H1 (cell line): ENCODE measurements around the gene CIITA. TPM values are rescaled to one million over a fixed set of nuclear protein-coding genes. Genes with fewer than 3 reads are reported as not detected.

Experiments
- CTCF ChIA-PET: fragments of 300-600 bp; sonication (Branson Sonifier 250); formaldehyde crosslinking; loops from one replicate; lab custom pipeline; 2021; ENCODE audit not compliant: partially characterized antibody; lab: Charles Lee
- POLR2A ChIA-PET: fragments of 300-600 bp; sonication (Branson Sonifier 250); formaldehyde crosslinking; loops from one replicate; lab custom pipeline; 2021; ENCODE audit warnings: inconsistent platforms; ENCODE audit not compliant: partially characterized antibody; lab: Charles Lee
- DNase-seq, 2 experiments: peaks; one replicate each; pipeline versions ENCODE4 v3.0.0 to v3.0.0-alpha.2; 2010 to 2022; ENCODE audit warnings: low spot score in 2 of 2, low read depth in 1 of 2, mixed read lengths in 1 of 2
- FAIRE-seq: peaks from 2 replicates; lab custom pipeline; 2011; peaks lifted over from hg19 to GRCh38; lab: Jason Lieb, UNC
- H2AFZ ChIP-seq: 2 replicates; pipeline ENCODE4 v1.8.1; 2012; ENCODE audit warnings: low read length, inconsistent platforms
- H2AK5ac ChIP-seq: 2 replicates; pipeline ENCODE4 v1.6.1; 2013; ENCODE audit warnings: low read depth, low read length
- H2BK120ac ChIP-seq: replicated peaks from 2 replicates; pipeline ENCODE3; 2013; ENCODE audit warnings: low read depth, low read length, inconsistent platforms
- H2BK12ac ChIP-seq: 2 replicates; pipeline ENCODE4 v1.6.1; 2013; ENCODE audit warnings: low read depth, low read length
- H2BK15ac ChIP-seq: 2 replicates; pipeline ENCODE4 v1.6.1; 2013; ENCODE audit warnings: low read length
- H2BK20ac ChIP-seq: 2 replicates; pipeline ENCODE4 v1.6.1; 2013; ENCODE audit warnings: low read length
- H2BK5ac ChIP-seq: 2 replicates; pipeline ENCODE4 v1.6.1; 2013; ENCODE audit warnings: low read depth, low read length
- H3K14ac ChIP-seq: 2 replicates; pipeline ENCODE4 v1.6.1; 2013; ENCODE audit warnings: inconsistent platforms; ENCODE audit not compliant: insufficient read length
- H3K18ac ChIP-seq: 2 replicates; pipeline ENCODE4 v1.6.1; 2013; ENCODE audit warnings: low read length; ENCODE audit errors: extremely low read depth
- H3K23ac ChIP-seq: 2 replicates; pipeline ENCODE4 v1.6.1; 2013; ENCODE audit warnings: inconsistent platforms; ENCODE audit not compliant: insufficient read length
- H3K23me2 ChIP-seq: 2 replicates; pipeline ENCODE4 v1.6.1; 2013; ENCODE audit warnings: low read depth, low read length
- H3K27ac ChIP-seq: 2 replicates; pipeline ENCODE4 v1.6.1; 2011; ENCODE audit warnings: low read depth, low read length, inconsistent platforms
- H3K27me3 ChIP-seq, 4 experiments: replicated peaks in 1 of 4; 1 replicate in 1 of 4; 2 replicates in 3 of 4; pipeline versions ENCODE4 v1.6.1 to v1.8.1; 2011 to 2013; ENCODE audit warnings: low read length in 3 of 4, mild to moderate bottlenecking in 3 of 4, inconsistent platforms in 2 of 4, mixed read lengths in 2 of 4, moderate library complexity in 1 of 4; ENCODE audit not compliant: control insufficient read depth in 3 of 4, insufficient read depth in 3 of 4; ENCODE audit errors: extremely low read depth in 1 of 4
- H3K36me3 ChIP-seq, 4 experiments: 2 replicates each; pipeline versions ENCODE4 v1.6.1 to v1.8.1; 2011 to 2013; ENCODE audit warnings: mild to moderate bottlenecking in 4 of 4, low read length in 3 of 4, moderate library complexity in 2 of 4, control low read depth in 1 of 4, inconsistent platforms in 1 of 4; ENCODE audit not compliant: insufficient read depth in 4 of 4, control insufficient read depth in 2 of 4
- H3K4ac ChIP-seq: replicated peaks from 2 replicates; pipeline ENCODE3; 2013; ENCODE audit warnings: low read length, low read depth, mixed read lengths, inconsistent platforms; ENCODE audit not compliant: insufficient read length
- H3K4me1 ChIP-seq, 4 experiments: replicated peaks in 1 of 4; 1 replicate in 1 of 4; 2 replicates in 3 of 4; pipeline versions ENCODE4 v1.6.1 to v1.8.1; 2011 to 2013; ENCODE audit warnings: low read length in 3 of 4, inconsistent platforms in 2 of 4, mixed read lengths in 1 of 4; ENCODE audit not compliant: insufficient read depth in 4 of 4, control insufficient read depth in 3 of 4
- H3K4me2 ChIP-seq, 2 experiments: 2 replicates each; pipeline versions ENCODE4 v1.6.1 to v1.8.1; 2011 to 2013; ENCODE audit warnings: low read depth in 2 of 2, low read length in 2 of 2, control low read depth in 1 of 2, inconsistent platforms in 1 of 2, mild to moderate bottlenecking in 1 of 2; ENCODE audit not compliant: insufficient read depth in 1 of 2
- H3K4me3 ChIP-seq, 4 experiments: fragments of 200-600, 300-600 bp in 1 of 4; sonication (generic), shearing (Covaris generic), sonication (Bioruptor Twin) in 1 of 4; 2 replicates each; pipeline versions ENCODE4 v1.5.1 to v1.8.1; 2011 to 2016; ENCODE audit warnings: low read length in 4 of 4, low read depth in 3 of 4, control low read depth in 2 of 4, inconsistent platforms in 2 of 4, mild to moderate bottlenecking in 2 of 4, mixed read lengths in 1 of 4, moderate library complexity in 1 of 4; ENCODE audit not compliant: insufficient read depth in 2 of 4; ENCODE audit errors: extremely low read depth in 1 of 4
- H3K56ac ChIP-seq: replicated peaks from 2 replicates; pipeline ENCODE3; 2013; ENCODE audit warnings: low read depth, mild to moderate bottlenecking, mixed read lengths, low read length, inconsistent platforms; ENCODE audit not compliant: insufficient read length
- H3K79me1 ChIP-seq: 2 replicates; pipeline ENCODE4 v1.6.1; 2013; ENCODE audit warnings: low read depth, low read length, control low read depth
- H3K79me2 ChIP-seq, 2 experiments: 2 replicates each; pipeline versions ENCODE4 v1.6.1 to v1.8.1; 2012 to 2013; ENCODE audit warnings: low read length in 2 of 2, mild to moderate bottlenecking in 2 of 2, inconsistent platforms in 1 of 2; ENCODE audit not compliant: insufficient read depth in 2 of 2, control insufficient read depth in 1 of 2
- H3K9ac ChIP-seq, 4 experiments: replicated peaks in 1 of 4; 1 replicate in 1 of 4; 2 replicates in 3 of 4; pipeline versions ENCODE4 v1.6.1 to v1.8.1; 2011 to 2013; ENCODE audit warnings: low read depth in 3 of 4, low read length in 3 of 4, control low read depth in 2 of 4, mild to moderate bottlenecking in 2 of 4, moderate library complexity in 2 of 4, inconsistent platforms in 1 of 4; ENCODE audit errors: extremely low read depth in 1 of 4
- H3K9me3 ChIP-seq, 2 experiments: 2 replicates each; pipeline versions ENCODE4 v1.6.1 to v1.8.1; 2012 to 2013; ENCODE audit warnings: mild to moderate bottlenecking in 2 of 2, moderate library complexity in 2 of 2, control low read depth in 1 of 2, inconsistent platforms in 1 of 2, low read depth in 1 of 2, low read length in 1 of 2, mixed read lengths in 1 of 2; ENCODE audit not compliant: insufficient read depth in 2 of 2
- H4K20me1 ChIP-seq, 2 experiments: replicated peaks in 1 of 2; 2 replicates each; pipeline versions ENCODE3 to v1.8.1; 2011 to 2013; ENCODE audit warnings: inconsistent platforms in 2 of 2, low read length in 2 of 2, mild to moderate bottlenecking in 1 of 2; ENCODE audit not compliant: insufficient read depth in 2 of 2, control insufficient read depth in 1 of 2
- H4K5ac ChIP-seq: 2 replicates; pipeline ENCODE4 v1.6.1; 2013; ENCODE audit warnings: low read length, low read depth, mixed read lengths, inconsistent platforms; ENCODE audit not compliant: insufficient read length
- H4K8ac ChIP-seq: 2 replicates; pipeline ENCODE4 v1.8.0; 2013; ENCODE audit warnings: mild to moderate bottlenecking, moderate library complexity, low read length, inconsistent platforms; ENCODE audit not compliant: insufficient read depth; ENCODE audit errors: extremely low read depth
- H4K91ac ChIP-seq: replicated peaks from 2 replicates; pipeline ENCODE3; 2013; ENCODE audit warnings: low read length, mixed read lengths, inconsistent platforms; ENCODE audit not compliant: insufficient read length
- ASH2L ChIP-seq: fragments of 200-600, 300-600 bp; sonication (generic); IDR thresholded peaks from one replicate; pipeline ENCODE4 v1.7.1; 2017; ENCODE audit warnings: low read length
- EGR1 ChIP-seq: IDR thresholded peaks from 2 replicates; pipeline ENCODE4 v1.6.1; 2011; ENCODE audit warnings: low read depth, low read length, borderline replicate concordance
- EP300 ChIP-seq, 2 experiments: IDR thresholded peaks; 1 replicate in 1 of 2; 2 replicates in 1 of 2; pipeline ENCODE4 v1.6.1; 2011 to 2012; ENCODE audit warnings: low read depth in 2 of 2, low read length in 2 of 2, mild to moderate bottlenecking in 2 of 2, borderline replicate concordance in 1 of 2, inconsistent platforms in 1 of 2, moderate library complexity in 1 of 2
- GTF2F1 ChIP-seq: IDR thresholded peaks from 2 replicates; pipeline ENCODE4 v1.6.1; 2012; ENCODE audit warnings: low read depth, low read length, improper control_type of control experiment, borderline replicate concordance
- KDM1A ChIP-seq: fragments of 200-600, 300-600 bp; sonication (generic); IDR thresholded peaks from 2 replicates; pipeline ENCODE4 v1.7.1; 2016; ENCODE audit warnings: mild to moderate bottlenecking, low read length, borderline replicate concordance
- SIX5 ChIP-seq: IDR thresholded peaks from 2 replicates; pipeline ENCODE4 v1.6.1; 2011; ENCODE audit warnings: mild to moderate bottlenecking, low read depth, low read length
- WGBS, 2 experiments: shearing (Covaris generic) in 1 of 2; methylation state at CpG; one replicate each; pipeline versions ENCODE4 v1.1.6 to v1.1.7; 2013 to 2015; ENCODE audit warnings: low lambda C conversion rate in 2 of 2, mixed read lengths in 2 of 2, inconsistent platforms in 1 of 2, low coverage in 1 of 2, missing lambda C conversion rate in 1 of 2; ENCODE audit not compliant: insufficient replicate concordance in 2 of 2, insufficient coverage in 1 of 2, insufficient read length in 1 of 2; ENCODE audit errors: extremely low coverage in 1 of 2, missing lambda C conversion rate in 1 of 2; 5-methylcytosine and 5-hydroxymethylcytosine counted together
- polyA plus RNA-seq, 7 experiments: library from polyadenylated mRNA; depleted of rRNA in 3 of 7; stranded (reverse) in 5 of 7; unstranded in 2 of 7; fragments of >200 nt in 5 of 7; fragments of 200-250 nt in 2 of 7; gene quantifications; 1 replicate in 5 of 7; 2 replicates in 1 of 7; 4 replicates in 1 of 7; pipeline versions ENCODE4 v1.2.1 to v1.2.3, GENCODE V29; 2011 to 2013; ENCODE audit warnings: missing spikeins in 2 of 7, mixed read lengths in 2 of 7
- total RNA-seq: library from RNA; stranded (reverse); fragmentation: NEBNext Ultra II Directional; extraction: Animal tissue kit (Norgen Biotek cat#: 25700); gene quantifications from 2 replicates; pipeline ENCODE4 v1.2.1, GENCODE V29; 2021

The CIITA gene
- total and polyA plus RNA-seq, 2 of the 8 experiments (the other 6 are each of a cell fraction or from before 2014, with no cell fraction given), result 0.07 to 0.17 TPM

GRCh38 chr16:10835281-10835931 is 41.6 kb upstream of the CIITA start:
- CTCF ChIA-PET, result interaction anchor here (0.5 kb wide), 1 partner anchor 146 kb away, joined by 3 read pairs; no protein-coding TSS in a partner anchor

More at GRCh38 chr16:10835281-10835931, 41.6 kb upstream of the CIITA start:
- no peak overlapping the region for H2BK120ac ChIP-seq
- no peaks in the 10 kb centered on the region for H3K36me3 ChIP-seq
- H3K27ac ChIP-seq, result no peak overlapping the region
- no peak overlapping the region for H3K4me3 ChIP-seq
- H3K4me2 ChIP-seq, result no peak overlapping the region
- H3K79me2 ChIP-seq, result no peaks in the 10 kb centered on the region
- no peak overlapping the region for H4K91ac ChIP-seq
- H3K79me1 ChIP-seq, result no peaks in the 10 kb centered on the region
- no peaks in the 10 kb centered on the region for H3K9me3 ChIP-seq
- H3K4ac ChIP-seq, result no peak overlapping the region
- H3K18ac ChIP-seq, result no peak overlapping the region
- no peak overlapping the region for H2BK5ac ChIP-seq
- H3K4me1 ChIP-seq, result 0 out of 7 replicates have a peak, but pooled peaks cover 0 to 2% (median 0%) of the 10 kb centered on the region in 4 experiments
- H3K9ac ChIP-seq, result no peak overlapping the region
- TF ChIP-seq ASH2L (no peak), KDM1A (no peak), EP300 (IDR thresholded peaks at IDR 0.05; ENCODE audit: borderline replicate concordance in 1 of 2, low read depth in 2 of 2, low read length in 2 of 2) (no peak), EGR1 (no peak), GTF2F1 (no peak), SIX5 (no peak)
- H3K23me2 ChIP-seq, result no peaks in the 10 kb centered on the region
- H2BK12ac ChIP-seq, result no peak overlapping the region
- peaks cover 0 to 3% (median 0%) of the 10 kb centered on the region in 4 experiments; a peak in 1 of 7 replicates for H3K27me3 ChIP-seq
- DNase-seq (no peak), FAIRE-seq (no peak)
- POLR2A ChIA-PET, result no interaction called here
- no peak overlapping the region for H2BK20ac ChIP-seq
- 77% methylated on average over 6 of the region's 7 CpGs; no CpG with 5 or more reads in 1 of the 2 experiments for WGBS, 2 experiments
- no peak overlapping the region for H2BK15ac ChIP-seq
- no peak overlapping the region for H4K5ac ChIP-seq
- no peak overlapping the region for H2AFZ ChIP-seq
- H3K14ac ChIP-seq, result no peak overlapping the region
- H4K20me1 ChIP-seq, result no peaks in the 10 kb centered on the region
- H4K8ac ChIP-seq, result no peak overlapping the region
- H3K56ac ChIP-seq, result no peak overlapping the region
- no peak overlapping the region for H3K23ac ChIP-seq
- no peak overlapping the region for H2AK5ac ChIP-seq
